ENCODE data around the gene MYOZ3.

Gene MYOZ3

GRCh38 chr5:150649108-150650020 lies 11.7 kb upstream of the MYOZ3 start:
- no peak for DNase-seq (ENCODE audit: low read depth)
- no peak overlapping the region for H3K4me3 ChIP-seq (ENCODE audit: low read depth, low read length)
- no peak for TF ChIP-seq CTCF (IDR thresholded peaks at IDR 0.05; ENCODE audit: low read depth, low read length, missing control alignments)

- no peak for TF ChIP-seq CTCF (IDR thresholded peaks at IDR 0.05; ENCODE audit: low read depth, low read length, missing control alignments)
- H3K4me3 ChIP-seq (ENCODE audit: low read depth, low read length), result no peak overlapping the region
- DNase-seq (ENCODE audit: low read depth), result no peak
Measured at GRCh38 chr5:150650021-150651006, 10.7 kb upstream of the MYOZ3 start.

- no peak overlapping the region for H3K4me3 ChIP-seq (ENCODE audit: low read depth, low read length)
- no peak for TF ChIP-seq CTCF (IDR thresholded peaks at IDR 0.05; ENCODE audit: low read depth, low read length, missing control alignments)
- no peak for DNase-seq (ENCODE audit: low read depth)
Measured at GRCh38 chr5:150651382-150651781, 9.7 kb upstream of the MYOZ3 start.

GRCh38 chr5:150651924-150652671 lies 9.0 kb upstream of the MYOZ3 start:
- TF ChIP-seq CTCF (IDR thresholded peaks at IDR 0.05; ENCODE audit: low read depth, low read length, missing control alignments), result no peak
- no peak for DNase-seq (ENCODE audit: low read depth)
- no peak overlapping the region for H3K4me3 ChIP-seq (ENCODE audit: low read depth, low read length)

GRCh38 chr5:150653145-150653761 lies 7.8 kb upstream of the MYOZ3 start:
- H3K4me3 ChIP-seq (ENCODE audit: low read depth, low read length), result no peak overlapping the region
- no peak for DNase-seq (ENCODE audit: low read depth)
- no peak for TF ChIP-seq CTCF (IDR thresholded peaks at IDR 0.05; ENCODE audit: low read depth, low read length, missing control alignments)
